GM23338 (cell line): Measurements from ENCODE around the gene DPP3.

Source experiments
- CTCF ChIP-seq, 2 experiments: fragments of 200-600 bp in 1 of 2; sonication (generic) in 1 of 2; conservative IDR thresholded peaks; 2 replicates each; pipeline versions ENCODE4 v1.5.1 to v1.6.1; 2016 to 2017; ENCODE audit warnings: antibody characterized with exemption in 2 of 2, low read depth in 2 of 2, mild to moderate bottlenecking in 2 of 2, moderate library complexity in 1 of 2
- EZH2 ChIP-seq: fragments of 200-600 bp; sonication (generic); IDR thresholded peaks from one replicate; pipeline ENCODE4 v1.8.0; 2017; ENCODE audit warnings: antibody characterized with exemption, mild to moderate bottlenecking, low read depth; ENCODE audit not compliant: unreplicated experiment
- EZH2phosphoT487 ChIP-seq: fragments of 200-600 bp; sonication (generic); IDR thresholded peaks from one replicate; pipeline ENCODE4 v1.8.1; 2018; ENCODE audit warnings: antibody characterized with exemption; ENCODE audit not compliant: unreplicated experiment
- JUNB ChIP-seq: IDR thresholded peaks from one replicate; pipeline ENCODE4 v1.6.1; 2016; ENCODE audit warnings: antibody characterized with exemption; ENCODE audit not compliant: unreplicated experiment
- STAT1 ChIP-seq: IDR thresholded peaks from one replicate; pipeline ENCODE4 v1.6.1; 2016; ENCODE audit warnings: antibody characterized with exemption; ENCODE audit not compliant: unreplicated experiment

- no peak for TF ChIP-seq CTCF (conservative IDR thresholded peaks at IDR 0.05; ENCODE audit: low read depth in 2 of 2)
- no peak for TF ChIP-seq EZH2
- TF ChIP-seq STAT1 = no peak
- no peak for TF ChIP-seq EZH2phosphoT487
- TF ChIP-seq JUNB = no peak
These were observed 74.4 kb downstream of the DPP3 start for GRCh38 chr11:66554602-66555001.
